Raji (cell line): ENCODE measurements around the gene SLC13A3.

Source experiments
- POLR2A ChIP-seq: IDR thresholded peaks from 2 replicates; pipeline ENCODE4 v1.6.1; 2011; ENCODE audit warnings: low read depth, low read length, control low read depth; ENCODE audit not compliant: insufficient read depth

SLC13A3 gene

GRCh38 chr20:46588532-46589511, 62.4 kb downstream of the SLC13A3 start:
- TF ChIP-seq POLR2A, result no peak

GRCh38 chr20:46587986-46588385, 63.3 kb downstream of the SLC13A3 start:
- no peak for TF ChIP-seq POLR2A

DNA sequence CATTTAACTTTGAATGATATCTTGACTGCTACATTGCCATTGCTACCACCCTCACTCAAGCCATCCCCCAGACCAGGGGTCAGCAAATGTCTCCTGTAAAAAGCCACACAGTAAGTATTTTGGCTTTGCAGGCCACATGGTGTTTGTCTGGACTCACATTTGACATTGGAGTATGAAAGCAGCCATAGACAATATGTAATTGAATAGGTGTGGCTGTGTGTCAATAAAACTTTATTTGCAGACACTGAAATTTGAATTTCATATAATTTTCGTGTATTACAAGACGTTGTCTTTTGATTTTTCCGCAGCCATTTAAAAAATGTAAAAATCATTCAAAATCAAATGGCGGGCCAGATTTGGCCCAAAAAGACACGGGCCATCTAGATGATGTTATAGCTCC, 64.5 kb downstream of the SLC13A3 start:
- no peak for TF ChIP-seq POLR2A

GRCh38 chr20:46584508-46584907, 66.8 kb downstream of the SLC13A3 start:
- TF ChIP-seq POLR2A, result no peak

- no peak for TF ChIP-seq POLR2A
Observed at GRCh38 chr20:46583411-46584214, 67.6 kb downstream of the SLC13A3 start.

DNA sequence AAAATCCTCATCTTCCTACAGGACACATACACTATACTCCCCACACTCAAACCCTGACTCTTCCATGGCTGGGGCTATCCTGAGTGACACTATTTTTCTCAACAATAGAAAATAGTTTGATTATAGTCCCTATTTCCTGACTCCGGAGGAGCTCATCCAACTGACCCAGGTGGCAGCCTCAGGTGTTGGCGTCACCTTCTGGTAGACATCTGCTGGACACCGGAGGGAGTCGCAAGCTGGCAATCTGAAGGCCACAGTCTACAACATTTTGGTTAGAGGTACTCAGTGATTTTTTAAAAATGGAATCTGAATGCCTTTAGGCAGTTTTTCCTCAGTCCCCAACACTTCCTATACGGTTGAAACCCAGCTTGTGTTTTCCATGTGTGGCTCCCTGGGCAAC, 68.6 kb downstream of the SLC13A3 start:
- TF ChIP-seq POLR2A, result no peak

GRCh38 chr20:46581391-46581790, 69.9 kb downstream of the SLC13A3 start:
- no peak for TF ChIP-seq POLR2A

DNA sequence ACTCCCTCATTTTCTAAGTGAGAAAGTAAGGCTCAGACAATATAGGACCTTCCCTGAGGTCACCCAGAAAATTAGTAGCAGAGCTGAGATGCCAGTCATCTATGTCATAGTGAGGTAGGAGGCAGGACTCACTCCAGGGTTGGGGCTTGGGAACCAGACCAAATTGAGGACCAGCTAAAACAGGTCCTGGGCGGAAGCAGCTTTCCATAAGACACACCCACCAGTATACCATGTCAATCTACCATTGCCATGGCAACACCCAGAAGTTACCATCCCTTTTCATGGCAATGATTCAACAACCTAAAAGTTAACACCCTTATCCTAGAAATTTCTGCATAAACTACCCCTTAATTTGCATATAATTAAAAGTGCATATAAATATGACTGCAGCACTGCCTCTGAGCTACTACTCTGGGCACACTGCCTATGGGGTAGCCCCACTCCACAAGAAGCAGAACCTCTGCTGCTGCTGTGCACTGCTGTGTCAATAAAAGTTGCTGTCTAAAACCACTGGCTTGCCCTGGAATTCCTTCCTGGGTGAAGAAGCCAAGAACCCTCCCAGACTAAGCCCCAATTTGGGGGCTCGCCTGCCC, 70.5 kb downstream of the SLC13A3 start:
- TF ChIP-seq POLR2A, result no peak

DNA sequence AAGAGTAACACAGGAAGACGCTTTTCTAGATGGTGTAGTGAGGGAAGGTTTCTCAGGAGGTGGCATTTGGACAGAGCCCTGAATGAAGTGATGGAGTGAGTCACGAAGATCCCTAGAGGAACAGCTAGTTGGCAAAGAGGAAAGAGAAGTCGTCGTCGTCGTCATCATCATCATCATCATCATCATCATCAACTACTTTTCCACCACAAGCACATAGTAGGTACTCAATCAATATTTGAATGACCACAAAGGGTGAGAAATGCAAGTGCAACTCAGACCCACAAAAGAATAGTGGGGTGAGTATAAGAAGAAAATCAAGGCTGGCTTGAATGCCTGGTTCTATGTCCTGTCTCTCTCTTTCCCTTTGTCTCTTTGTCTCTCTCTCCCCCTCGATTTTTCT, 72.5 kb downstream of the SLC13A3 start:
- TF ChIP-seq POLR2A, result no peak

GRCh38 chr20:46576774-46577395, 74.4 kb downstream of the SLC13A3 start:
- TF ChIP-seq POLR2A, result no peak

GRCh38 chr20:46575937-46576461, 75.3 kb downstream of the SLC13A3 start:
- TF ChIP-seq POLR2A, result no peak

DNA sequence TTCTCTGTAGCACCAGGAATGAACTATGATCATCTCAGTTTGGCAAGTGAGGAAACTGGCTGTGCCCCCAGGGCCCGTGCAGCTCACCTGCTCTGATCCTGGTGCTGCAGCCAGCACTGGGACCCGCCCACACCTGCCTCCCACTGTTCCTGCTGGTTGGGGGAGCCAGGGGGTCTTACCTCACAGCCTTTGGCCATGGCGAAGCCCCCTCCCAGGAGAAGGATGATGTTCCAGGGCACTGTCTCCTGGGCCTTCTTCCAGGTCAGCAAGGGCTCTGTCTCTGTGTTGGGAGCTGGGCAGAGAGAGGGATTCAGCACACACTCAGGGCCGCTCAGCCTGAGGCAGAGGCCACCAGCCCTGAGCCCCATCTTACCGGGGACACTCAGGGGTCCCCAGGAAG, 75.9 kb downstream of the SLC13A3 start:
- no peak for TF ChIP-seq POLR2A

DNA sequence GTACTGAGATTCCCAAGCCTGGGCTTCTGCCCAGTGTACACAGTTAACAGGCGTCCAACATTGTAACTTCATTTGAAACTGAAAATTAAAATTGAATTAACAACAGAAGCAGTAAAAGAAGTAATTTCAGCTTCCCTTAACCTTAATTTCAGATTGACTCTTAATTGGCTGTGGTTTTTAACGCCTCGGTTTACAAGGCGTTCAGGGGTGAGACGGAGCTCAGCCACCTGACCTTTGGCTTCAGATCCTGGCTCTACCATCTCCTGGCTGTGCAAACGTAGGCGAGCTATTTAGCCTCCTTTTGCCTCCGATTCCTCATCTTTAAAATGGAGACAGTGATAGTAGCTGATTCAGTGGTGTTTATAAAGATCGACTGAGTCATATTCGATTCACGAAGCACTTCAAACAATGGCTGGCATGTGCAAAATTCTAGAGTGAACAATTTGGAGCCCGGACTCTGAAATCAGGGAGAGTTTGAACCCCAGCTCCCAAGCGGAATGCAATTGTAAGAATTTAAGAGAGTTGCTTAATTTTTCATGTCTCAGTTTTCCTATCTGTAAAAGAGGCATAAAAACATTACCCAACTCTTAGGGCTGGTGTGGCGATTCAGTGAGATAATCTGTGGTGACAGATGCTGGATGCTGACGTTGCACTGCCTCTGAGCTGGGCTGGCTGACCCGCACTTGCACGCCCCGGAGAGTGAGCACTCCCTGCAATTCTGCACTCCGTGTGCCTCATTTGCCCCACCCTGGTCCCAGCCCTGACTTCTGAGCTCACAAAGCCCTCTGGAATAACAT, 77.3 kb downstream of the SLC13A3 start:
- no peak for TF ChIP-seq POLR2A

GRCh38 chr20:46573234-46573633, 78.0 kb downstream of the SLC13A3 start:
- TF ChIP-seq POLR2A, result no peak
